Mucosa of stomach (tissue), 1 donor: ENCODE measurements around the gene CFAP73.
"Not testable (repeated sequence)": the region's sequence is repeated elsewhere in the genome, so short reads cannot be mapped to it uniquely, and the experiment has no call there.

Experiments used
- H3K27me3 ChIP-seq: one replicate; pipeline ENCODE4 v1.7.0; 2013; ENCODE audit warnings: mild to moderate bottlenecking, low read length; ENCODE audit not compliant: control insufficient read depth, insufficient read depth
- H3K36me3 ChIP-seq: one replicate; pipeline ENCODE4 v1.7.0; 2013; ENCODE audit warnings: low read length; ENCODE audit not compliant: control insufficient read depth, insufficient read depth
- H3K4me1 ChIP-seq: one replicate; pipeline ENCODE4 v1.7.0; 2013; ENCODE audit warnings: mild to moderate bottlenecking, low read length; ENCODE audit not compliant: control insufficient read depth, insufficient read depth
- H3K4me3 ChIP-seq: one replicate; pipeline ENCODE4 v1.7.0; 2013; ENCODE audit warnings: low read length
- H3K9ac ChIP-seq: one replicate; pipeline ENCODE4 v1.7.0; 2013; ENCODE audit warnings: mild to moderate bottlenecking, low read length, moderate library complexity
- H3K9me3 ChIP-seq: one replicate; pipeline ENCODE4 v1.7.0; 2013; ENCODE audit warnings: mild to moderate bottlenecking, low read length, moderate library complexity; ENCODE audit not compliant: control insufficient read depth
- donor health status: Pancreatic carcinoma.

The CFAP73 gene

DNA sequence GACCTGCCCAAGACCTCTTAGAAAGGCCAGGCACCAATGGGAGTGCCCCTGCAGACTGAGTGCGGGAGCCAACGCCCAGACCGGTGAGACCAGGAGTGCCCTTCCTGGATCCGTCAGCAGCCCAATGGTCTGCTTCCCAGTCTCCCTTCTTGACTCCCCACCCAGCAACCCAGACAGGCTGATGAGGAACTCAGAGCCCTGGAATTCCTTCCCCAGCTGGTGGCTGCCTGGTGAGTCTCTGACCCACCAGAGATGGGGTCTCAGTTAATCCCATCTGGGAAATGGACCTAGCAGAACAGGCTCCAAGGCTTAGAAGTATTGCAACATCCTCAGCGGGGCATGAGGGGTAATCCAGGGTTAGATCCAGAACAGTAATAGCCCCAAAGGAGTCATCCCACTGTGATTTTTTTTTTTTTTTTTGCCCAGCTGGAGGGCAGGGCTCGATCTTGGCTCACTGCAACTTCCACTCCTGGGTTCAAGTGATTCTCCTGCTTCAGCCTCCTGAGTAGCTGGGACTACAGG is 12.5 kb upstream of the CFAP73 start:
- Histone ChIP-seq H3K4me3 (no peak overlapping the region), H3K4me1 (peaks cover 64% of the 10 kb centered on the region), H3K27me3 (no peaks in the 10 kb centered on the region), H3K9ac (peak overlapping the region; percentile 31), H3K9me3 (no peaks in the 10 kb centered on the region), H3K36me3 (no peaks in the 10 kb centered on the region)

DNA sequence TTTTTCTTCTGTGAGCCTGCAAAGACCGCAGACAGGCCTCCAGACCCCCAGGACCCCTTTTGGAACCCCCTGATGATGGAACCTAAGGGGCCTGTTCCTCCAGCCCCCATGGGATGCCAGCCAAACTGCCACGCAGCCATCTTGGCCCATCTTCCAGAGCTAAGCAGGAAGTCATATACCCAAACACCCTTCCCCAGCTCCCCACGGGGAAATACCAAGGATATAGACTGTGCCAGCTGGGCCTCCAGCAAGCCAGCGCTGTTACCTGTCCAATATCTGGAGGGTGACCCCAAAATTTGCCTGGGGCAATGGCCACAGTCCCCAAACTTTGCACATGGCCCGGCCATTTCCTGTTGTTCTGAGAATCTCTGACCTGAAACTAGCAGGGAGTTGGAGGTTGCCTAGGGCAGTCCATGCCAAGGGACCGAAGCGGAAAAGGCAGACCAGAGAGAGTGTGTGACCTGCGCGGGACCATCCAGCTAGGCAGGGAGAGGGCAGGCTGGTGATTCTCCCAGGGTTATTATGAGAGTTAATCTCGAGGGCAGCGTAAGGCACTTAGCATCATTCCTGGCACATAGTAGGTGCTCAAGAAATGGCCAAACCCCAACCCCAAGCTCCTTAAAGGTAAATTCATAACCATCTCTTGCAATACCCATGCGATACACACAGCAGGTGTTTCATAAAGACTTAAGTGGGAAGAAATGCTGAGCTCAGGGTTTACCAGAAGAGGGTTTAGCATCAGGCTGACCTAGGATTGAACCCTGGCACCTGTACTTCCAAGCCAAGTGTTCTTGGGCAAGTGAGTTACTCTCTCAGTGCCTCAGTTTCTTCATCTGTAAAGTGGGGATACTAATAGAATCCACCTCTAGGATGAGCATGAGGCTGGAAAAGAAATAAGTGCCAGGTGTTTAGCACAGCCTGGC is 11.4 kb upstream of the CFAP73 start:
- Histone ChIP-seq H3K4me3 (no peak overlapping the region), H3K27me3 (no peaks in the 10 kb centered on the region), H3K9ac (no peak overlapping the region), H3K36me3 (no peaks in the 10 kb centered on the region), H3K9me3 (no peaks in the 10 kb centered on the region), H3K4me1 (peaks cover 67% of the 10 kb centered on the region)

DNA sequence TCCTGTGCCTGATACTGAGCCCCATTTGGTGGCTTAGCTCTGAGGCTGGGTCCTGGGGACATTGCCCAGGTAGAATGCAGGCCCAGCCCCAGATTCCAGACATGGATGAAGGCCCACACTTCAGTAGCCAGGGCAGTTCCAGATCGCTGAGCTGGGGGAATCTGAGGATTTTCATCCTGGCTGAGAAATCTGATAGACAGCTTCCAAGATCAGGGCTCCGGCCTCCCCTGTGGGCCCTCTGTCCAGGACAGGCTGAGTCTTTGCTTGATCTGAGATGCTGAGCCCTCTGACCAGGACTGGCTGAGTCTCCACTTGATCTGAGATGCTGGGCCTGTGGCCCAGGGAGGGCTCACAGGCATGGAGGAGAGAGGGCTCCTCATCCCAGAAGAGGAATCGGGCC is 10.7 kb upstream of the CFAP73 start:
- peaks cover 62% of the 10 kb centered on the region for H3K4me1 ChIP-seq
- no peaks in the 10 kb centered on the region for H3K36me3 ChIP-seq
- no peak overlapping the region for H3K9ac ChIP-seq
- no peaks in the 10 kb centered on the region for H3K9me3 ChIP-seq
- no peak overlapping the region for H3K4me3 ChIP-seq
- no peaks in the 10 kb centered on the region for H3K27me3 ChIP-seq

DNA sequence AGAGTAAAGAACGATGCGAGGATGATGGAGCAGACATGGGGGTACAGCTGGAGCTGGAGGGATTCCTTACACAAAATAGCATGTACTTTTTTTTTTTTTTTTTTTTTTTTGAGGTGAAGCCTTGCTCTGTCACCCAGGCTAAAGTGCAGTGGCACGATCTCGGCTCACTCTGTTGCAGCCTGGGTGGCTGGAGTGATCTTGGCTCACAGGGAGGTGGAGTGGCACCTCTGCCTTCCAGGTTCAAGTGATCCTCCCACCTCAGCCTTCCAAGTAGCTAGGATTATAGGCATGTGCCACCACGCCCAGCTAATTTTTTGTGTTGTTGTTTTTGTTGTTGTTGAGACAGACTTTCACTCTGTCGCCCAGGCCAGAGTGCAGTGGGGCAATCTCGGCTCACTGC is 8.8 kb upstream of the CFAP73 start:
- Histone ChIP-seq H3K27me3 (no peaks in the 10 kb centered on the region), H3K9ac (no peak overlapping the region), H3K4me1 (peaks cover 60% of the 10 kb centered on the region), H3K36me3 (no peaks in the 10 kb centered on the region), H3K9me3 (no peaks in the 10 kb centered on the region), H3K4me3 (no peak overlapping the region)

DNA sequence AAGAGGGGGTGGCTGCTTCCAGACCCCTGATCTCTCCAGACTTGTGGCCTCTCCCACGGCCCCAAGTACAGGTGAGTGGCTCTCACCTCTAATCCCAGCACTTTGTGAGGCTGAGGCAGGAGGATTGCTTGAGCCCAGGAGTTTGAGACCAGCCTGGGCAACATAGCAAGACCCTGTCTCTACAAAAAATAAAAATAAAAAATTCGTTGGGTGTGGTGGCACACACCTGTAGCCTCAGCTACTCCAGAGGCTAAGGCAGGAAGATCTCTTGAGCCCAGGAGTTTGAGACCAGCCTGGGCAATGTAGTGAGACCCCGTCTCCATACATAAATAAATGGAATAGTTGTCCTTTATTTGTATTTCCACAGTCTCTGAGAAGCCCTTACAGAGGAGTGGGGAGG is 7.8 kb upstream of the CFAP73 start:
- H3K9me3 ChIP-seq, H3K27me3 ChIP-seq, H3K4me3 ChIP-seq, H3K36me3 ChIP-seq: not testable (repeated sequence)
- Histone ChIP-seq H3K9ac (peak overlapping the region; percentile 36), H3K4me1 (peaks cover 57% of the 10 kb centered on the region)

DNA sequence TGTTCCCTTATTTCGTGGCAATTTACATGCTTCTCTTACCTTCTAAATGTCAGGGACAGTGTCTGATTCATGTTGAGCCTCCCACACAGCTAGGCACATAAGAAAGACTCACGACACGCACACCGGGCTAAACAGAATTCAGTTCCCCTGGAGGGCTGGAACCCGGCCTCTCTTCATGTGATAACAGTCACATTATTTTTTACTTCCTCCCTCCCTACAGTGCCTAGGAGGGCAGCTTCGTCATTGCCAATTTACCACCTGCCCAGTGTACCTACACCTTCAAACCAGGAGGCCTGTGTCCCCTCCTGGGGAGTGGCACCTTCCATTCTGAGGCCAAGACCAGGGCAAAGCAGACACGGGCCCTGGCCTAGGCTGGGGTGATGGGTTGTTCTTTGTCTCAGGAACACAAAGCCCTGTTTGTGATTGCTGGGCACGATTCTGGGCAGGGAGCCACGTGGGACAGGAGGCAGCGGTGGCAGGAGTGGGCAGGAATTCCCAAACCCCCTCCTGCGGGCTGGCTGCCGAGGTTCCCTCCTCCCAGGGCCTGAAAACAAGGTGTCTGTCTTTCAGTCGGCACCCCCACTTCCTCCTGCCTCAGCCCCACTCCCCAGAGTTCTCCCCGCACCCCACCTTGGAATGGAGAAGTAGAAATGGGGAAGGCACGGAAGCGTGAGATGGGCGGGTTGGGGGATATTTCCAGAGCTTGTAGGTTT is 7.2 kb upstream of the CFAP73 start:
- no peak overlapping the region for H3K4me3 ChIP-seq

DNA sequence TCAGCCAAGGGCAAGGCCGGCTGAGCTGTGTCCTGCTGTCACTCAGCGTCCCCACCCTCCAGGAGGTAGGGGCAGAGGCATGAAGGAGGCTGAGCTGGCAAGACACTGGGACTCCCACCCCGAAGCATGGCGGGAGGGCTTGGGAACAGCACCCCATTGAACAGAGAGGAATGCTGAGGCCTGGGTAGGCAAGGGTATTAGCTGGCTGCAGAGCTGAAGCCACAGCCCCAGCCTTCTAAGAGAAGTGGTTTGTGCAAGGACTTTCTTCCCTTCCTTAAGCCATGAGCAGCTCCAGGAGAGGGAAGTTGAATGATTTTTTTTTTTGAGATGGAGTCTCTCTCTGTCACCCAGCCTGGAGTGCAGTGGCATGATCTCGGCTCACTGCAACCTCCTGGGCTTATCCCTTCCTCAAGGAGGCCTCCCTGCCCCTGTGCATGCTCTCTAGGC is 6.6 kb upstream of the CFAP73 start:
- no peaks in the 10 kb centered on the region for H3K36me3 ChIP-seq
- no peaks in the 10 kb centered on the region for H3K9me3 ChIP-seq
- H3K4me3 ChIP-seq, result no peak overlapping the region
- H3K9ac ChIP-seq, result no peak overlapping the region
- no peaks in the 10 kb centered on the region for H3K27me3 ChIP-seq
- H3K4me1 ChIP-seq, result peaks cover 49% of the 10 kb centered on the region

More for the DNA sequence above, 7.2 kb upstream of the CFAP73 start:
- H3K36me3 ChIP-seq, result no peaks in the 10 kb centered on the region
- H3K27me3 ChIP-seq, result no peaks in the 10 kb centered on the region
- no peaks in the 10 kb centered on the region for H3K9me3 ChIP-seq
- H3K9ac ChIP-seq, result peak overlapping the region; percentile 36
- peaks cover 54% of the 10 kb centered on the region for H3K4me1 ChIP-seq

DNA sequence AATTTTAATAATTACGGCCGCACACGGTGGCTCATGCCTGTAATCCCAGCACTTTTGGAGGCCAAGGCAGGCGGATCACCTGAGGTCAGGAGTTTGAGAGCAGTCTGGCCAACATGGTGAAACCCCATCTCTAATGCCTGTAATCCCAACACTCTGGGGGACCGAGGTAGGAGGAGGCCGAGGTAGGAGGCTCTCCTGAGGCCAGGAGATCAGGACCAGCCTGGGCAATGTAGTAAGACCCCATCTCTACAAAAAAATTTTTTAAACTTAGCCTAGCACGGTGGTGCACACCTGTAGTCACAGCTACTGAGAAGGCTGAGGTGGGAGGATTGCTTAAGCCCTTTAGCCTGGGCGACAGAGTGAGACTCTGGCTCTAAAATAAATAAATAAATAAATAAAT is 5.6 kb upstream of the CFAP73 start:
- Histone ChIP-seq H3K27me3 (no peaks in the 10 kb centered on the region), H3K4me1 (peaks cover 42% of the 10 kb centered on the region), H3K4me3 (no peak overlapping the region), H3K36me3 (no peaks in the 10 kb centered on the region), H3K9ac (no peak overlapping the region), H3K9me3 (no peaks in the 10 kb centered on the region)

DNA sequence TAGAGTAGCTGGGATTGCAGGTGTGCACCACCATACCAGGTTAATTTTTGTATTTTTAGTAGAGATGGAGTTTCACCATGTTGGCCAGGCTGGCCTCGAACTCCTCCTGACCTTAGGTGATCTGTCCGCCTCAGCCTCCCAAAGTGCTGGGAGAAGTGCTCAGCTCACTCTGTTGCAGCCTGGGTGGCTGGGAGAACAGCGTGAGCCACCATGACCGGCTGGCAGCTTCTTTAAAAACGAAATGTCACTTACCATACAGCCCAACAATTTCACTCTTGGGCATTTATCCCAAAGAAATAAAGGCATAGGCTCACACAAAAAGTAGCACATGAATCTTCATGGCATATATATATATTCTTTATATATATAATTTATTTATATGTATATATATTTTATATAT is 4.7 kb upstream of the CFAP73 start:
- H3K4me3 ChIP-seq, result no peak overlapping the region
- peaks cover 51% of the 10 kb centered on the region for H3K4me1 ChIP-seq
- no peaks in the 10 kb centered on the region for H3K9me3 ChIP-seq
- no peaks in the 10 kb centered on the region for H3K36me3 ChIP-seq
- no peak overlapping the region for H3K9ac ChIP-seq
- H3K27me3 ChIP-seq, result no peaks in the 10 kb centered on the region

DNA sequence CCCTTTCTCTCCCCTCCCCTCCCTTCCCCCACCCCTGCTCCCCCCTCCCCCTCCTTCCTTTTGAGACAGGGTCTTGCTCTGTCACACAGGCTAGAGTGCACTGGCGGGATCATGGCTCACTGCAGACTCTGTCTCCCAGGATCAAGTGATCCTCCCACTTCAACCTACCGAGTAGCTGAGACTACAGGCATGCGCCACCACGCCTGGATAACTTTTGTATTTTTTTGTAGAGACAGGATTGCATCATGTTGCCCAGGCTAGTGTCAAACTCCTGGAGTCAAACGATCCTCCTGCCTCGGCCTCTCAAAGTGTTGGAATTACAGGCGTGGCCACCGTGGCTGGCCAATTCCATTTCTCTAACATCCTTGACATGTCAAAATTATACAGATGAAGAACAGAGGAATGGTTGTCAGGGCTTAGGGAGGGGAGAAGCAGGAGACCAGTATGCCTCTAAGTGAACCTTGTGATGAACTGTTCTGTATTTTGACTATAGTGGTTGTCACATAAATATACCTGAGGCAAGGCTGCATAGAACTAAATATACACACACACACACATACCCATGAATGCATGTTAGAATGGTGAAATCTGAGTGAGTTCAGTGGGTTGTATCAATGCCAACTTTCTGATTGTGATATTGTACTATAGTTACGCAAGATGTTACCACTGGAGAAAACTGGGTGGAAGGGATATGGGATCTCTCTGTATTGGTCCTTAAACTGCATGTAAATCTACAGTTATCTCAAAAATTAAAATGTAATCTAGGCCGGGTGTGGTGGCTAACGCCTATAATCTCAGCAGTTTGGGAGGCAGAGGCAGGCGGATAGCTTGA is 3.6 kb upstream of the CFAP73 start:
- Histone ChIP-seq H3K36me3 (no peaks in the 10 kb centered on the region), H3K9ac (no peak overlapping the region), H3K4me1 (peaks cover 57% of the 10 kb centered on the region), H3K9me3 (no peaks in the 10 kb centered on the region), H3K4me3 (no peak overlapping the region), H3K27me3 (no peaks in the 10 kb centered on the region)

DNA sequence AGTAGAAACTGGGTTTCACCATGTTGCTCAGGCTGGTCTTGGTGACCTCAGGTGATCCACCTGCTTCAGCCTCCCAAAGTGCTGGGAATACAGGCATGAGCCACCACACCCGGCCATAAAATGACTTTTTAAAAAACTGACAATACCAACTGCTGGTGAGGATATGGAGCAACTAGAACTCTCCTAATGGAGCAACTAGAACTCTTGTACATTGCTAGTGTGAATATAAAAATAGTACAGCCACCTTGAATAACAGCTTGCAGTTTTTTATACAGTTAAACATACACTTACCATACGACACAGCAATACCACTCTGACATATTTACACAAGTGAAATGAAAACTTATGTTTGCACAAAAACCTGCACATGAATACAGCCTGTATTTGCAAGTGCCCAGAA is 2.5 kb upstream of the CFAP73 start:
- peaks cover 3% of the 10 kb centered on the region for H3K27me3 ChIP-seq
- H3K4me1 ChIP-seq, result peaks cover 52% of the 10 kb centered on the region
- no peak overlapping the region for H3K4me3 ChIP-seq
- H3K9me3 ChIP-seq, result no peaks in the 10 kb centered on the region
- H3K9ac ChIP-seq, result no peak overlapping the region
- H3K36me3 ChIP-seq, result no peaks in the 10 kb centered on the region
